Ishikawa (cell line): ENCODE results near the gene EIPR1.

Source experiments
- CEBPB ChIP-seq: IDR thresholded peaks from 2 replicates; pipeline ENCODE4 v1.6.1; 2012
- CREB1 ChIP-seq: IDR thresholded peaks from 2 replicates; pipeline ENCODE4 v1.6.1; 2012; ENCODE audit warnings: low read depth
- EGR1 ChIP-seq: IDR thresholded peaks from 2 replicates; pipeline ENCODE4 v1.6.1; 2012
- EP300 ChIP-seq: IDR thresholded peaks from 2 replicates; pipeline ENCODE4 v1.6.1; 2012; ENCODE audit warnings: borderline replicate concordance
- NFIC ChIP-seq: IDR thresholded peaks from 2 replicates; pipeline ENCODE4 v1.6.1; 2012
- RAD21 ChIP-seq: IDR thresholded peaks from 2 replicates; pipeline ENCODE4 v1.6.1; 2012; ENCODE audit warnings: low read depth
- YY1 ChIP-seq: IDR thresholded peaks from 2 replicates; pipeline ENCODE4 v1.6.1; 2012; ENCODE audit warnings: low read depth
- TF ChIP-seq, protein P1 (sequence below): IDR thresholded peaks from 2 replicates; pipeline ENCODE4 v1.6.1; 2012; ENCODE audit warnings: low read depth, mild to moderate bottlenecking
- TF ChIP-seq, protein P2 (sequence below): IDR thresholded peaks from 2 replicates; pipeline ENCODE4 v1.6.1; 2012
- TF ChIP-seq, protein P3 (sequence below): IDR thresholded peaks from 2 replicates; pipeline ENCODE4 v1.6.1; 2012

DNA sequence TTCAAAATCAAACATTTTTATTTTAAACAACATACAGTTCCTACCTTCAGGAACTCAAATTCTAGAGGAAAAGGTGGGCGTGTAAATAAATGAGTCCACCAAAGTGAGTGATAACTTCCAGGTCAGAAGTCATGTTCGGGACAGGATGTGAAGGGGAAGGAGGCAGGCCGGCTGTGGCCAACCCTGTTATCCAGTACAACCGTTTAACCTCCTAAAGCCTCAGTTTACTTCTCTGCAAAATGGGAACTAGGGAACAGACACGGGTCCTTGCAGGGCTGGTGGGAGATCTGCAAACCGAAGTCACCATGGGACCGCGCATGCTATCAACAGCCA lies 373 bp downstream of the EIPR1 start:
- TF ChIP-seq, protein P1, sequence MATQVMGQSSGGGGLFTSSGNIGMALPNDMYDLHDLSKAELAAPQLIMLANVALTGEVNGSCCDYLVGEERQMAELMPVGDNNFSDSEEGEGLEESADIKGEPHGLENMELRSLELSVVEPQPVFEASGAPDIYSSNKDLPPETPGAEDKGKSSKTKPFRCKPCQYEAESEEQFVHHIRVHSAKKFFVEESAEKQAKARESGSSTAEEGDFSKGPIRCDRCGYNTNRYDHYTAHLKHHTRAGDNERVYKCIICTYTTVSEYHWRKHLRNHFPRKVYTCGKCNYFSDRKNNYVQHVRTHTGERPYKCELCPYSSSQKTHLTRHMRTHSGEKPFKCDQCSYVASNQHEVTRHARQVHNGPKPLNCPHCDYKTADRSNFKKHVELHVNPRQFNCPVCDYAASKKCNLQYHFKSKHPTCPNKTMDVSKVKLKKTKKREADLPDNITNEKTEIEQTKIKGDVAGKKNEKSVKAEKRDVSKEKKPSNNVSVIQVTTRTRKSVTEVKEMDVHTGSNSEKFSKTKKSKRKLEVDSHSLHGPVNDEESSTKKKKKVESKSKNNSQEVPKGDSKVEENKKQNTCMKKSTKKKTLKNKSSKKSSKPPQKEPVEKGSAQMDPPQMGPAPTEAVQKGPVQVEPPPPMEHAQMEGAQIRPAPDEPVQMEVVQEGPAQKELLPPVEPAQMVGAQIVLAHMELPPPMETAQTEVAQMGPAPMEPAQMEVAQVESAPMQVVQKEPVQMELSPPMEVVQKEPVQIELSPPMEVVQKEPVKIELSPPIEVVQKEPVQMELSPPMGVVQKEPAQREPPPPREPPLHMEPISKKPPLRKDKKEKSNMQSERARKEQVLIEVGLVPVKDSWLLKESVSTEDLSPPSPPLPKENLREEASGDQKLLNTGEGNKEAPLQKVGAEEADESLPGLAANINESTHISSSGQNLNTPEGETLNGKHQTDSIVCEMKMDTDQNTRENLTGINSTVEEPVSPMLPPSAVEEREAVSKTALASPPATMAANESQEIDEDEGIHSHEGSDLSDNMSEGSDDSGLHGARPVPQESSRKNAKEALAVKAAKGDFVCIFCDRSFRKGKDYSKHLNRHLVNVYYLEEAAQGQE = no peak
- TF ChIP-seq EP300 (no peak), CREB1 (no peak), YY1 (no peak), EGR1 (no peak), NFIC (no peak), RAD21 (no peak), CEBPB (no peak)
- TF ChIP-seq, protein P2, sequence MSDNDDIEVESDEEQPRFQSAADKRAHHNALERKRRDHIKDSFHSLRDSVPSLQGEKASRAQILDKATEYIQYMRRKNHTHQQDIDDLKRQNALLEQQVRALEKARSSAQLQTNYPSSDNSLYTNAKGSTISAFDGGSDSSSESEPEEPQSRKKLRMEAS = no peak
- TF ChIP-seq, protein P3, sequence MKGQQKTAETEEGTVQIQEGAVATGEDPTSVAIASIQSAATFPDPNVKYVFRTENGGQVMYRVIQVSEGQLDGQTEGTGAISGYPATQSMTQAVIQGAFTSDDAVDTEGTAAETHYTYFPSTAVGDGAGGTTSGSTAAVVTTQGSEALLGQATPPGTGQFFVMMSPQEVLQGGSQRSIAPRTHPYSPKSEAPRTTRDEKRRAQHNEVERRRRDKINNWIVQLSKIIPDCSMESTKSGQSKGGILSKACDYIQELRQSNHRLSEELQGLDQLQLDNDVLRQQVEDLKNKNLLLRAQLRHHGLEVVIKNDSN = no peak
